Duodenal mucosa (tissue), 2 donors: ENCODE data around the gene UBR7.

Source experiments
- H3K27ac ChIP-seq: one replicate; pipeline ENCODE4 v1.7.0; 2013; ENCODE audit warnings: low read depth, low read length
- H3K27me3 ChIP-seq, 2 donors: one replicate each; pipeline ENCODE4 v1.7.0; 2013; ENCODE audit warnings: low read length in 2 of 2, control low read depth in 1 of 2; ENCODE audit not compliant: insufficient read depth in 2 of 2, control insufficient read depth in 1 of 2
- H3K36me3 ChIP-seq, 2 donors: one replicate each; pipeline ENCODE4 v1.7.0; 2013; ENCODE audit warnings: low read length in 2 of 2, control low read depth in 1 of 2; ENCODE audit not compliant: insufficient read depth in 2 of 2, control insufficient read depth in 1 of 2
- H3K4me1 ChIP-seq, 2 donors: one replicate each; pipeline ENCODE4 v1.7.0; 2013; ENCODE audit warnings: low read length in 2 of 2, control low read depth in 1 of 2; ENCODE audit not compliant: insufficient read depth in 2 of 2, control insufficient read depth in 1 of 2
- H3K4me3 ChIP-seq, 2 donors: one replicate each; pipeline ENCODE4 v1.7.0; 2013; ENCODE audit warnings: low read length in 2 of 2, low read depth in 1 of 2
- H3K9ac ChIP-seq, 2 donors: one replicate each; pipeline ENCODE4 v1.7.0; 2013; ENCODE audit warnings: low read length in 2 of 2, low read depth in 1 of 2
- H3K9me3 ChIP-seq, 2 donors: one replicate each; pipeline ENCODE4 v1.7.0; 2013; ENCODE audit warnings: low read length in 2 of 2, control low read depth in 1 of 2; ENCODE audit not compliant: control insufficient read depth in 1 of 2

Gene UBR7

DNA sequence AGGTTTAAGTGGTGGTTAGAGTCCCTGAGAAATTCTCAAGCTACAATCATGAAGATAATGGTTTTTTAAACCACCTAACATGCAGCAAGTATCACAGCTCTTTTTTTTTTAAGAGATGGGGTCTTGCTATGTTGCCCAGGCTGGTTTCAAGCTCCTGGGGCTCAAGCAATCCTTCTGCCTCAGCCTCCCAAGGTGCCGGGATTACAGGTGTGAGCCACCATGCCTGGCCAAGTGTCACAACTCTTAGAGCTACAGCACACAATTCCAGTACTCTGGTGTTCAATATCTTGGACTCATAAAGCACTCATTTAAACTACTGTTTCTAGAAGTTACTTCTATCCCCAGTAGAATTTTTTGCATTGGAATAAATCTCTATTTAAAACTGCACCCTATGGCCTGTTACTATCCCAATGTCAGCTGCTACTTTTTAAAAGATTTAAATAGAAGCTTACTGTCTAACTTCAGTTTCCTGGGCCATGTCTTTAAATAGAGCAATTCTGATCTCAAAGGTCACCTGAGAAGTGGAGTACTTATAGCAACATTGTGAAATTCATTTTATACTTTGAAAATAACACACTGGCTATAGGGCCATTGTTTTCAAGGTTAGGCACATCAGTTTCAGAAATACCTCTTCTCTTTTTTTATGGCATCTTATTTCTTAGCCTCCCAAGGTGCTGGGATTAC is 11.6 kb upstream of the UBR7 start:
- no peak overlapping the region for H3K4me3 ChIP-seq
- no peak overlapping the region for H3K9ac ChIP-seq
- H3K27ac ChIP-seq, result no peak overlapping the region
- no peaks in the 10 kb centered on the region for H3K4me1 ChIP-seq
- H3K36me3 ChIP-seq, result no peaks in the 10 kb centered on the region
- H3K9me3 ChIP-seq, result no peaks in the 10 kb centered on the region
- no peaks in the 10 kb centered on the region for H3K27me3 ChIP-seq

DNA sequence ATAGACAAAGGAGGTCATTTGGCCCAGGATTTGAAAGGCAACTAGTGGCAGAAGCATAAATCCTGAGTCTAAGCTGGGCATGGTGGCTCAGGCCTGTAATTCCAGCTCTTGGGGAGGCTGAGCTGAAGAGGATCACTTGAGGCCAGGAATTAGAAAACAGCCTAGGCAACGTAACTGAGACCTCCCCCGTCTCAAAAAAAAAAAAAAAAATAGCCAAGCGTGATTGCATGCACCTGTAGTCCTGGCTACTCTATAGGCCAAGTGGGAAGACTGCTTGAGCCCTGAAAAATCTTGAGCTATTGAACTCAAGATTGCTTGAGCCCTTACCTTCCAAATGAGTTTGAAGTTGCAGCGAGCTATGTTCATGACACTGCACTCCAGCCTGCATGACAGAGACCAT is 8.0 kb upstream of the UBR7 start:
- Histone ChIP-seq H3K27me3 (no peaks in the 10 kb centered on the region), H3K4me1 (no peaks in the 10 kb centered on the region), H3K9ac (no peak overlapping the region), H3K27ac (no peak overlapping the region), H3K9me3 (no peaks in the 10 kb centered on the region), H3K4me3 (no peak overlapping the region), H3K36me3 (no peaks in the 10 kb centered on the region)

DNA sequence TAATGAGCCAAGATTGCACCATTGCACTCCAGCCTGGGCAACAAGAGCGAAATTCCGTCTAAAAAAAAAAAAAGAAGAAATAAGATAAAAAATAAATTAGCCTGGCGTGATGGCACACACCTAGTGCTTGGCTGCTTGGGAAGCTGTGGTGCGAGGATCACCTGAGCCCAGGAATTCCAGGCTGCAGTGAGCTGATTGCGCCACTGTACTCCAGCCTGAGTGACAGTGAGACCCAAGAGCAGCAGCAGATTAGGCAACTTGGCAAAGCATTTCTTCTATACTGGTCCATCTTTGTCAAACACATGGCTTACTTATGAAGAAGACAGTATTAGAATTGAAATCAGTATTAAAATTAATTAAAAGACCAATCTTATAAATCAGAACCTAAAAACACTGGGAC is 6.5 kb upstream of the UBR7 start:
- Histone ChIP-seq H3K4me3 (no peak overlapping the region), H3K9ac (no peak overlapping the region), H3K27ac (no peak overlapping the region), H3K4me1 (peaks cover 0 to 4% of the 10 kb centered on the region in 2 donors), H3K27me3 (no peaks in the 10 kb centered on the region), H3K36me3 (no peaks in the 10 kb centered on the region), H3K9me3 (no peaks in the 10 kb centered on the region)

DNA sequence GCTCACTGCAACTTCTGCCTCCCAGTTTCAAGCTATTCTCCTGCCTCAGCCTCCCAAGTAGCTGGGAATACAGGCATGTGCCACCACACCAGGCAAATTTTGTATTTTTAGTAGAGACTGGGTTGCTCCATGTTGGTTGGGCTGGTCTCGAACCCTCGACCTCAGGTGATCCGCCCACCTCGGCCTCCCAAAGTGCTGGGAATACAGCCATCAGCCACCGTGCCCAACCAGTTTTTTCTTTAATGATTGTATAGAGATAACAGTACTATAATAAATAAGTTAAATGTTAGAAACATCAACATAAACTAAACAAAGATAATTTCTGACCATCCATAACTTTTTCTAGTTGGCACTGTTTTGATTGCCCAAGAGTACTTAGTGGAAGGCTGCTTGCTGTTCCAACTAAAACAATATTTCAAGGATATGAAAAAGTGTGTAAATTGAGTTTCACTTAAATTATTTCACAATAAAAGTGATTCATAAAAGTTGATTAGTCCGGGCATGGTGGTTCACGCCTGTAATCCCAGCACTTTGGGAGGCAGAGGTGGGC is 5.8 kb upstream of the UBR7 start:
- H3K9me3 ChIP-seq, result no peaks in the 10 kb centered on the region
- no peak overlapping the region for H3K27ac ChIP-seq
- no peak overlapping the region for H3K9ac ChIP-seq
- H3K4me1 ChIP-seq, result peaks cover 0 to 11% of the 10 kb centered on the region in 2 donors
- H3K36me3 ChIP-seq, result no peaks in the 10 kb centered on the region
- no peaks in the 10 kb centered on the region for H3K27me3 ChIP-seq
- H3K4me3 ChIP-seq, result no peak overlapping the region

DNA sequence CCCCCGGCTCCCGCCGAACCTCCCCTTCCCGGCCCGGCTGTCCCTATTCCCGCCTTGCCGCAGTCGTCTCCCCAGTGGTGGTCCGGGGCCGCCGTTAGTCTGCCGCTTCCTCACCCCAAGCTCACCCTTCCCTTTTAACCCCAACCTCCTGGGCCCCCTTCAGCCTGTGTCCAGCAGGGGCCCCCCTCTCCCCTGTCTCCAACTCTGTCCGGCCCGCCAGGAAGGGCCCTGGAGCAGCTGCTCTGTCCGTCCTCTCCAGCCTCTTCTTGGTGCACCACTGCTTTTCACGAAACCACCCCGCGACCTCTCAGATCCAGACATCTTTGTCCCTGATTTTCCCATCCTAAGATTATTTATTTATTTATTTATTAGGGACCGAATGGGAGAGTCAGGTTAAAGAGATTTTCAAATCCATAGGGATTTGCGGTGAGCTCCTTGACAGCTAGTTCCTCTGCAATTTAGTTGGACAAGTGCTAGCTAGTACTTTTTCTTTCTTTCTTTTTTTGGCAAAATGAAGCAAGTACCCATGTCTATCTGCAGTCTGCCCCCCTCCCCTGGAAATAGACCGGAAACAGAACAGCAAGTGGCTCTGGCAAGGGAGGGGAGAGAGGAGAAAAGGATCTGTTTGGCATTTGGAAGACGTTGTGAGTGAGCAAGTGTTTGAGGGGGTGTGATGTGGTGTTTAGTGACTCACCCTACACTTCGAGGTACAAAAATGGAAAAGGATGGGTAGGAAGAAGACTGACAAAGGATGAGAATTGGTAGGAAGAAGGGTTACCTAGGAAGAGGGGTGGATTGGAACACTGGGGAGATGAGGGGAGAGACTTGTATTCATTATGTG is 632 bp downstream of the UBR7 start:
- Histone ChIP-seq H3K4me3 (peak overlapping the region; percentile 82 to 94), H3K9me3 (no peaks in the 10 kb centered on the region), H3K4me1 (peaks cover 5 to 18% of the 10 kb centered on the region in 2 donors), H3K27me3 (no peaks in the 10 kb centered on the region), H3K36me3 (peaks cover 7 to 9% of the 10 kb centered on the region in 2 donors), H3K27ac (peak overlapping the region; percentile 81), H3K9ac (peak overlapping the region; percentile 68 to 89)

DNA sequence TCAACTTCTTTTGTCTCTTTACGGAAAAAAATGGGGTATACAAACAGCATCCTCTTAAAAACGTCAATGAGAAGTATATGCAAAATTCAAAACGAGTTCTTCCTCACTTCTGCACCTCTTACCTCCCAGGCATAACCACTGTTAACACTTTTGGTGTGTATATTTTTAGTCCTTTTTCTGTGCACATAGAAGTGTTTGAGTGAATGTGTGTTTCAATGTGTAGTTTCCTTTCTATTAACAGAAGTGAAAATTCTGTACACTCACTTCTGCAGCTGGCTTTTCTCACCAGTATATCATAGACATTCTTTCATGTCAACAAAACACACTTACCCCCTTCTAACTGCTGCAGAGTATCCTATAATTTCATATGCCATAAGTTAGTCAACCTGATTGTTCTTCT is 5.4 kb downstream of the UBR7 start:
- peaks cover 15 to 51% of the 10 kb centered on the region in 2 donors for H3K36me3 ChIP-seq
- no peak overlapping the region for H3K4me3 ChIP-seq
- H3K4me1 ChIP-seq, result peaks cover 5 to 7% of the 10 kb centered on the region in 2 donors
- no peak overlapping the region for H3K27ac ChIP-seq
- no peaks in the 10 kb centered on the region for H3K9me3 ChIP-seq
- no peaks in the 10 kb centered on the region for H3K27me3 ChIP-seq
- H3K9ac ChIP-seq, result no peak overlapping the region

DNA sequence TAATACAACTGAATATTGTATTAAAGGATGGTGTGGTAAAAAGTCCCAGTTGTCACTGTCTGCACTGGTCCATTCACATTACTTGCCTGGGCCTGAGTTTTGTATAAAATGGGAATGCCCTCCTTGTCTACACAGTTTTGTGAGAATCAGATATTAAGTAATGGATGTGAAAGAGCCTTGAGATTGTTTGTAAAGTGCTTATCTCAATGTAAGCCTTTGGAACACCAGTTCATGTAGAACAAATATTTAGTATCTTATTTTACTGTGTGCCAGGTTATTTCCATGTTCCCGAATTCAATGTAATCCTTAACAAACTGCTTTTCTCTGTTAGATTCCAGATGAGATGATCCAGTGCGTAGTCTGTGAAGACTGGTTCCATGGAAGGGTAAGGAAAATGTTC is 7.5 kb downstream of the UBR7 start:
- Histone ChIP-seq H3K27me3 (no peaks in the 10 kb centered on the region), H3K4me3 (no peak overlapping the region), H3K27ac (no peak overlapping the region), H3K36me3 (peaks cover 21 to 51% of the 10 kb centered on the region in 2 donors), H3K4me1 (no peaks in the 10 kb centered on the region), H3K9me3 (no peaks in the 10 kb centered on the region), H3K9ac (no peak overlapping the region)

DNA sequence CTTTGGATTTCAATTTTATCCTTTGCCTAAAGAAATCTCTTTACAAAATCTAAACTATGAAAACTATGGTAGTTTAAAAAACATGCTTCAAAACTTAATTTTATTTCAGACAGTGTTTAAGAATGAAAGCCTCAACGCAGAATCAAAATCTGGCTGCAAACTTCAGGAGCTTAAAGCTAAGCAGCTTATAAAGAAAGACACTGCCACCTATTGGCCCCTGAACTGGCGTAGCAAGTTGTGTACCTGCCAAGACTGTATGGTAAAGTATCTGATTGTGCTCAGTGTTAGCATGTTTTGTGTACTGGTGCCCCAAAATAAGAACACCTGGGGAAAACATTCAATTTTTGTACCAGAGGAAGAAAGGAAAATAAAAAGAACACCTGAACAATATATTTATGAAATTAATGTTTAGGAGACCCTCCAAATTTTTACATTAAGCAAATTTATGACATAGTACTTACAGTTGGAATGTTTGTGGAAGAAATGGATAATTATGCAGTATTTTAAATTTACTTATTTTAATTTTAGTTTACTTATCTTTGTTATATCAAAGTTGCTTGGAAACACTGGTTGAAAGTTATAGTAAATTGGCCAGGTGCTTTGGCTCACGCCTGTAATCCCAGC is 12.2 kb downstream of the UBR7 start:
- no peak overlapping the region for H3K9ac ChIP-seq
- no peaks in the 10 kb centered on the region for H3K9me3 ChIP-seq
- no peak overlapping the region for H3K27ac ChIP-seq
- no peaks in the 10 kb centered on the region for H3K27me3 ChIP-seq
- H3K4me3 ChIP-seq, result no peak overlapping the region
- H3K4me1 ChIP-seq, result no peaks in the 10 kb centered on the region
- H3K36me3 ChIP-seq, result peaks cover 23 to 52% of the 10 kb centered on the region in 2 donors

DNA sequence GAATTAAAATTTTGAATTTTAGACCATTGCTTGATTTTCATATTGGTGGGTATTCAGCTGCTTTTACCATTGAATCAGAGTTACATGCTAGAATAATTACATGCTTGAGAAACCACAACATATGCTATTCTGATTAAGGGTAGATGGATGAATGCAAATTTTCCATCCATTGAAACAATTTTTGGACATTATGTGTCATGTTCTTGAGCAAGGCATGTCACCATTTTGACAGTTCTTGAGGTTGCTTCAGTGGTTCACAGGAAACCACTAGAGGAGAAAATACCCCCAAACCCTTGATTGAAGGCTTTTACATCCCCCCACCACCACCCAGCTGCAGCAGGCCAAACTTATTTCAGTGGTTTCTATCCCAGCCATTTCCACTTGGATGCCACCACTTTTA is 13.5 kb downstream of the UBR7 start:
- Histone ChIP-seq H3K27me3 (no peaks in the 10 kb centered on the region), H3K36me3 (peaks cover 27 to 49% of the 10 kb centered on the region in 2 donors), H3K9ac (no peak overlapping the region), H3K9me3 (no peaks in the 10 kb centered on the region), H3K4me1 (no peaks in the 10 kb centered on the region), H3K27ac (no peak overlapping the region), H3K4me3 (no peak overlapping the region)

DNA sequence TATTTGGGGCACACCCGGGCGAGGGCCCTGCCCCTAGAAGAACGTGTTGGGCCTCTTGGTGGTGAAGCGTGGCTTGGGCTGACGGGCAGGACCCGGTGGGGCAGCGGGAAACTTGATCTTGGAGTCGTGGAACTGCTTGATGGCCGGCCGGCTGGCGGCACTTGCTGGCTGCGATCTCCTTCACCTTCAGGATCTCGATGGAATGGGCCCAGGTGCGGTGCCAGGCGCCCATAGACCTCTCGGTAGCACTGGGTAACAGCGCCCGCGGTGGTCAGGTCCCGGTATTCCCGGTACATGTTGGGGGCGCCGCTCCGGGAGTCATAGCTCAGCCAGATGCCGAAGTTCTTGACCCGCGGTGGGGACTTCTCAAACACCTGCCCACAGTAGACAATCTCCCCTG is 16.5 kb downstream of the UBR7 start:
- Histone ChIP-seq H3K9ac (no peak overlapping the region), H3K4me3 (no peak overlapping the region), H3K27ac (no peak overlapping the region), H3K27me3 (no peaks in the 10 kb centered on the region), H3K4me1 (no peaks in the 10 kb centered on the region), H3K36me3 (peaks cover 28 to 56% of the 10 kb centered on the region in 2 donors), H3K9me3 (no peaks in the 10 kb centered on the region)
